WTC11 (cell line): ENCODE data around the gene ZNF827. TPM values are rescaled to one million over a fixed set of nuclear protein-coding genes. Genes with fewer than 3 reads are reported as not detected.

Experiments used
- ATAC-seq: fragments of 200-7000 bp; cut with Tn5 transposase; 2 replicates; pipeline ENCODE4 v1.10.0; 2021; ENCODE audit warnings: mild to moderate bottlenecking, moderate library complexity
- CTCF ChIA-PET: fragments of 300-600 bp; sonication (Branson Sonifier 250); formaldehyde crosslinking; loops from one replicate; lab custom pipeline; 2021; ENCODE audit warnings: antibody characterized with exemption; lab: Charles Lee
- POLR2A ChIA-PET: fragments of 350-600 bp; sonication (Branson Sonifier 250); formaldehyde crosslinking; loops from one replicate; lab custom pipeline; 2021; ENCODE audit warnings: antibody characterized with exemption; lab: Charles Lee
- DNase-seq: peaks from one replicate; pipeline ENCODE4 v3.0.0; 2021; ENCODE audit warnings: low spot score
- H3K27ac Mint-ChIP-seq: 2 replicates; pipeline ENCODE4 v1.8.0; 2021; ENCODE audit warnings: mixed read lengths
- H3K27me3 Mint-ChIP-seq: 2 replicates; pipeline ENCODE4 v1.8.0; 2021; ENCODE audit warnings: low read depth, mild to moderate bottlenecking, moderate library complexity, mixed read lengths
- H3K36me3 Mint-ChIP-seq: 2 replicates; pipeline ENCODE4 v1.8.0; 2021; ENCODE audit warnings: mixed read lengths
- H3K4me1 Mint-ChIP-seq: 2 replicates; pipeline ENCODE4 v1.8.0; 2022; ENCODE audit warnings: mixed read lengths
- H3K4me3 Mint-ChIP-seq: 2 replicates; pipeline ENCODE4 v1.8.0; 2021; ENCODE audit warnings: mild to moderate bottlenecking, moderate library complexity, mixed read lengths
- H3K9me3 Mint-ChIP-seq: 2 replicates; pipeline ENCODE4 v1.8.0; 2021; ENCODE audit warnings: mixed read lengths
- ATF1 ChIP-seq: sonication (generic); formaldehyde crosslinking; IDR thresholded peaks from 2 replicates; pipeline ENCODE4 v1.8.1; 2023; ENCODE audit warnings: mild to moderate bottlenecking, moderate library complexity, missing genetic modification reagents
- CBFB ChIP-seq: sonication (generic); formaldehyde crosslinking; IDR thresholded peaks from 2 replicates; pipeline ENCODE4 v1.8.1; 2022; ENCODE audit warnings: mild to moderate bottlenecking, low read depth, missing genetic modification reagents
- CREM ChIP-seq: sonication (generic); formaldehyde crosslinking; IDR thresholded peaks from 2 replicates; pipeline ENCODE4 v1.8.1; 2022; ENCODE audit warnings: mild to moderate bottlenecking, missing genetic modification reagents, moderate library complexity
- ESRRA ChIP-seq: sonication (generic); formaldehyde crosslinking; IDR thresholded peaks from 2 replicates; pipeline ENCODE4 v1.8.1; 2022; ENCODE audit warnings: mild to moderate bottlenecking, missing genetic modification reagents, borderline replicate concordance
- FOXJ3 ChIP-seq: sonication (generic); formaldehyde crosslinking; IDR thresholded peaks from 2 replicates; pipeline ENCODE4 v1.9.0; 2021; ENCODE audit warnings: missing genetic modification reagents, mild to moderate bottlenecking, borderline replicate concordance
- FOXK1 ChIP-seq: sonication (generic); formaldehyde crosslinking; IDR thresholded peaks from 2 replicates; pipeline ENCODE4 v1.8.0; 2022; ENCODE audit warnings: mild to moderate bottlenecking, moderate library complexity, missing genetic modification reagents
- JUN ChIP-seq: sonication (generic); formaldehyde crosslinking; IDR thresholded peaks from 2 replicates; pipeline ENCODE4 v1.8.0; 2023; ENCODE audit warnings: mild to moderate bottlenecking, missing genetic modification reagents
- RORB ChIP-seq: fragments of 250-450 bp; sonication (Bioruptor Pico); IDR thresholded peaks from 2 replicates; pipeline ENCODE4 v1.9.0; 2021; ENCODE audit warnings: mild to moderate bottlenecking
- SOX15 ChIP-seq: fragments of 250-450 bp; sonication (Bioruptor Pico); IDR thresholded peaks from 2 replicates; pipeline ENCODE4 v1.9.0; 2021; ENCODE audit warnings: mild to moderate bottlenecking
- SP1 ChIP-seq: sonication (generic); formaldehyde crosslinking; conservative IDR thresholded peaks from 2 replicates; pipeline ENCODE4 v1.8.1; 2022; ENCODE audit warnings: missing genetic modification reagents
- TP53 ChIP-seq: sonication (generic); formaldehyde crosslinking; IDR thresholded peaks from 2 replicates; pipeline ENCODE4 v1.8.1; 2023; ENCODE audit warnings: mild to moderate bottlenecking, missing genetic modification reagents
- ZNF671 ChIP-seq: fragments of 250-450 bp; sonication (Bioruptor Pico); IDR thresholded peaks from 2 replicates; pipeline ENCODE4 v1.8.0; 2021; ENCODE audit warnings: mild to moderate bottlenecking
- total RNA-seq: library from RNA; stranded (reverse); gene quantifications from 3 replicates; pipeline ENCODE4 v1.2.3, GENCODE V29; 2021
- TF ChIP-seq, protein P1 (sequence below): fragments of 250-450 bp; sonication (Bioruptor Pico); IDR thresholded peaks from 2 replicates; pipeline ENCODE4 v1.9.0; 2021; ENCODE audit warnings: mild to moderate bottlenecking, borderline replicate concordance
- TF ChIP-seq, protein P2 (sequence below): fragments of 250-450 bp; sonication (Bioruptor Pico); IDR thresholded peaks from 2 replicates; pipeline ENCODE4 v2.1.2; 2022; ENCODE audit warnings: mild to moderate bottlenecking, moderate library complexity
- TF ChIP-seq, protein P3 (sequence below): sonication (generic); formaldehyde crosslinking; IDR thresholded peaks from 2 replicates; pipeline ENCODE4 v1.8.0; 2023; ENCODE audit warnings: mild to moderate bottlenecking, missing genetic modification reagents
- TF ChIP-seq, protein P4 (sequence below): fragments of 250-450 bp; sonication (Bioruptor Pico); conservative IDR thresholded peaks from 2 replicates; pipeline ENCODE4 v1.9.0; 2021; ENCODE audit warnings: mild to moderate bottlenecking
- TF ChIP-seq, protein P5 (sequence below): sonication (generic); formaldehyde crosslinking; IDR thresholded peaks from 2 replicates; pipeline ENCODE4 v1.8.1; 2022; ENCODE audit warnings: missing genetic modification reagents, borderline replicate concordance
- TF ChIP-seq, protein P6 (sequence below): sonication (generic); formaldehyde crosslinking; IDR thresholded peaks from 2 replicates; pipeline ENCODE4 v1.8.0; 2022; ENCODE audit warnings: mild to moderate bottlenecking, missing genetic modification reagents
- TF ChIP-seq, protein P7 (sequence below): sonication (generic); formaldehyde crosslinking; IDR thresholded peaks from 2 replicates; pipeline ENCODE4 v1.8.1; 2022; ENCODE audit warnings: mild to moderate bottlenecking, missing genetic modification reagents, moderate library complexity, borderline replicate concordance

ZNF827 gene
- total RNA-seq, 1 experiment from 2014 or later, result 25.6 TPM

DNA sequence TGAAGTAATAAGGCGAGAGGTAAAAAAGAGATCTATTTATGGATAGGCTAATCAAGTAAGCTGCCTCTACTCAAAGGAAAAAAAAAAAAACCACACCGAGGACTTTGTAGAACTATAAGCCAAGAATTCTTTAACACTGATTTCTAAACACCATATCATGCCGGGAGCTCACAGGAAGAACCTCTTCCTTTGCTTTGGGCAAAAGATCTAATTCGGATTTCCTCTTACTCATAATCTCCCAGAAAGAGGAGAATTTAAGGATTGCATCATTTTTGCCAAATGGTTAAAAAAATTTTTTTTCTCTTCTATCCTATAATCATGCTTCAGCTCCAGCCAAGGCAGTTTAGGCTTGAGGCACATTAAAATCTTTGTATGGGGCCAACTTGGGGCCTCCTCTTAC lies 95.5 kb downstream of the ZNF827 start (continued):
- TF ChIP-seq, protein P1, sequence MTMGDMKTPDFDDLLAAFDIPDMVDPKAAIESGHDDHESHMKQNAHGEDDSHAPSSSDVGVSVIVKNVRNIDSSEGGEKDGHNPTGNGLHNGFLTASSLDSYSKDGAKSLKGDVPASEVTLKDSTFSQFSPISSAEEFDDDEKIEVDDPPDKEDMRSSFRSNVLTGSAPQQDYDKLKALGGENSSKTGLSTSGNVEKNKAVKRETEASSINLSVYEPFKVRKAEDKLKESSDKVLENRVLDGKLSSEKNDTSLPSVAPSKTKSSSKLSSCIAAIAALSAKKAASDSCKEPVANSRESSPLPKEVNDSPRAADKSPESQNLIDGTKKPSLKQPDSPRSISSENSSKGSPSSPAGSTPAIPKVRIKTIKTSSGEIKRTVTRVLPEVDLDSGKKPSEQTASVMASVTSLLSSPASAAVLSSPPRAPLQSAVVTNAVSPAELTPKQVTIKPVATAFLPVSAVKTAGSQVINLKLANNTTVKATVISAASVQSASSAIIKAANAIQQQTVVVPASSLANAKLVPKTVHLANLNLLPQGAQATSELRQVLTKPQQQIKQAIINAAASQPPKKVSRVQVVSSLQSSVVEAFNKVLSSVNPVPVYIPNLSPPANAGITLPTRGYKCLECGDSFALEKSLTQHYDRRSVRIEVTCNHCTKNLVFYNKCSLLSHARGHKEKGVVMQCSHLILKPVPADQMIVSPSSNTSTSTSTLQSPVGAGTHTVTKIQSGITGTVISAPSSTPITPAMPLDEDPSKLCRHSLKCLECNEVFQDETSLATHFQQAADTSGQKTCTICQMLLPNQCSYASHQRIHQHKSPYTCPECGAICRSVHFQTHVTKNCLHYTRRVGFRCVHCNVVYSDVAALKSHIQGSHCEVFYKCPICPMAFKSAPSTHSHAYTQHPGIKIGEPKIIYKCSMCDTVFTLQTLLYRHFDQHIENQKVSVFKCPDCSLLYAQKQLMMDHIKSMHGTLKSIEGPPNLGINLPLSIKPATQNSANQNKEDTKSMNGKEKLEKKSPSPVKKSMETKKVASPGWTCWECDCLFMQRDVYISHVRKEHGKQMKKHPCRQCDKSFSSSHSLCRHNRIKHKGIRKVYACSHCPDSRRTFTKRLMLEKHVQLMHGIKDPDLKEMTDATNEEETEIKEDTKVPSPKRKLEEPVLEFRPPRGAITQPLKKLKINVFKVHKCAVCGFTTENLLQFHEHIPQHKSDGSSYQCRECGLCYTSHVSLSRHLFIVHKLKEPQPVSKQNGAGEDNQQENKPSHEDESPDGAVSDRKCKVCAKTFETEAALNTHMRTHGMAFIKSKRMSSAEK (CRISPR knock-in tag), result no peak
- TF ChIP-seq ATF1 (CRISPR knock-in tag), result no peak
- TF ChIP-seq, protein P2, sequence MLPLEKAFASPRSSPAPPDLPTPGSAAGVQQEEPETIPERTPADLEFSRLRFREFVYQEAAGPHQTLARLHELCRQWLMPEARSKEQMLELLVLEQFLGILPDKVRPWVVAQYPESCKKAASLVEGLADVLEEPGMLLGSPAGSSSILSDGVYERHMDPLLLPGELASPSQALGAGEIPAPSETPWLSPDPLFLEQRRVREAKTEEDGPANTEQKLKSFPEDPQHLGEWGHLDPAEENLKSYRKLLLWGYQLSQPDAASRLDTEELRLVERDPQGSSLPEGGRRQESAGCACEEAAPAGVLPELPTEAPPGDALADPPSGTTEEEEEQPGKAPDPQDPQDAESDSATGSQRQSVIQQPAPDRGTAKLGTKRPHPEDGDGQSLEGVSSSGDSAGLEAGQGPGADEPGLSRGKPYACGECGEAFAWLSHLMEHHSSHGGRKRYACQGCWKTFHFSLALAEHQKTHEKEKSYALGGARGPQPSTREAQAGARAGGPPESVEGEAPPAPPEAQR (CRISPR knock-in tag), result no peak

DNA sequence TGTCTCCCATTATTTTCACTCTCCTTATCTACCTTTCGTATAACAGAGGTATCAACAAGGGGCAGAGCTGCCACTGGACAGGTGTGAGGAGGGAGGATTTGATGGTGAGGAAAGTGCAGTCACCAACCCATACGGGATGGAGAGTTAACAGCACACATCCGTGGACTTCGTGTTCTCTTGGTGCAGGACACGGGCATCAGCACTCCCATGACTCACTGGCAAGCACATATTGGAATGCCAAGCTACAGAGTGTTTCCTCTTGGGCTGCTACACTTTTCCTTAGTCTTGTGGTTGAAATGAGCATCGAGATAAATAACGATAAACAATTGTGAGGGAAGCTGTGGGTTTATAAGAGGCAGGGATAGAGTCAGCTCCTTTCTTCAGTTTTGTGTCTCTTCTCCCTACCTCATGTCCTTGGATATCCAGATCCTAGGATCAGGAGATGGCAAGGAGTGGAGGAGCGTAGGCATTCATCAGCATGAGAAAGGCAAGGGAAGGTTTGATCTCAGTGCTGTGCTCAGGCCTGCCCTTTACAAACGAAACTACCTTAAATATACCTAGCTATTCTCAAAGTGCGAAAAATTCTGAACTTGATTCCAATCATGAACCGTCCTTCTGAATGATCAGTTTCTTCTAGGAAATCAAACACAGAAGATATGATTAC lies 96.3 kb downstream of the ZNF827 start:
- Mint-ChIP-seq H3K4me3 (no peak overlapping the region), H3K36me3 (peaks cover 58% of the 10 kb centered on the region), H3K27ac (peak overlapping the region; percentile 93), H3K9me3 (no peaks in the 10 kb centered on the region), H3K4me1 (peaks cover 68% of the 10 kb centered on the region), H3K27me3 (no peaks in the 10 kb centered on the region)
- no peak for DNase-seq
- peak; percentile 75 for ATAC-seq
- no peak for TF ChIP-seq FOXJ3
- TF ChIP-seq CBFB, result no peak
- no peak for TF ChIP-seq CREM
- TF ChIP-seq, protein P3, sequence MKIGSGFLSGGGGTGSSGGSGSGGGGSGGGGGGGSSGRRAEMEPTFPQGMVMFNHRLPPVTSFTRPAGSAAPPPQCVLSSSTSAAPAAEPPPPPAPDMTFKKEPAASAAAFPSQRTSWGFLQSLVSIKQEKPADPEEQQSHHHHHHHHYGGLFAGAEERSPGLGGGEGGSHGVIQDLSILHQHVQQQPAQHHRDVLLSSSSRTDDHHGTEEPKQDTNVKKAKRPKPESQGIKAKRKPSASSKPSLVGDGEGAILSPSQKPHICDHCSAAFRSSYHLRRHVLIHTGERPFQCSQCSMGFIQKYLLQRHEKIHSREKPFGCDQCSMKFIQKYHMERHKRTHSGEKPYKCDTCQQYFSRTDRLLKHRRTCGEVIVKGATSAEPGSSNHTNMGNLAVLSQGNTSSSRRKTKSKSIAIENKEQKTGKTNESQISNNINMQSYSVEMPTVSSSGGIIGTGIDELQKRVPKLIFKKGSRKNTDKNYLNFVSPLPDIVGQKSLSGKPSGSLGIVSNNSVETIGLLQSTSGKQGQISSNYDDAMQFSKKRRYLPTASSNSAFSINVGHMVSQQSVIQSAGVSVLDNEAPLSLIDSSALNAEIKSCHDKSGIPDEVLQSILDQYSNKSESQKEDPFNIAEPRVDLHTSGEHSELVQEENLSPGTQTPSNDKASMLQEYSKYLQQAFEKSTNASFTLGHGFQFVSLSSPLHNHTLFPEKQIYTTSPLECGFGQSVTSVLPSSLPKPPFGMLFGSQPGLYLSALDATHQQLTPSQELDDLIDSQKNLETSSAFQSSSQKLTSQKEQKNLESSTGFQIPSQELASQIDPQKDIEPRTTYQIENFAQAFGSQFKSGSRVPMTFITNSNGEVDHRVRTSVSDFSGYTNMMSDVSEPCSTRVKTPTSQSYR (CRISPR knock-in tag), result no peak
- TF ChIP-seq SP1 (CRISPR knock-in tag), result no peak
- TF ChIP-seq SOX15, result no peak
- TF ChIP-seq, protein P4, sequence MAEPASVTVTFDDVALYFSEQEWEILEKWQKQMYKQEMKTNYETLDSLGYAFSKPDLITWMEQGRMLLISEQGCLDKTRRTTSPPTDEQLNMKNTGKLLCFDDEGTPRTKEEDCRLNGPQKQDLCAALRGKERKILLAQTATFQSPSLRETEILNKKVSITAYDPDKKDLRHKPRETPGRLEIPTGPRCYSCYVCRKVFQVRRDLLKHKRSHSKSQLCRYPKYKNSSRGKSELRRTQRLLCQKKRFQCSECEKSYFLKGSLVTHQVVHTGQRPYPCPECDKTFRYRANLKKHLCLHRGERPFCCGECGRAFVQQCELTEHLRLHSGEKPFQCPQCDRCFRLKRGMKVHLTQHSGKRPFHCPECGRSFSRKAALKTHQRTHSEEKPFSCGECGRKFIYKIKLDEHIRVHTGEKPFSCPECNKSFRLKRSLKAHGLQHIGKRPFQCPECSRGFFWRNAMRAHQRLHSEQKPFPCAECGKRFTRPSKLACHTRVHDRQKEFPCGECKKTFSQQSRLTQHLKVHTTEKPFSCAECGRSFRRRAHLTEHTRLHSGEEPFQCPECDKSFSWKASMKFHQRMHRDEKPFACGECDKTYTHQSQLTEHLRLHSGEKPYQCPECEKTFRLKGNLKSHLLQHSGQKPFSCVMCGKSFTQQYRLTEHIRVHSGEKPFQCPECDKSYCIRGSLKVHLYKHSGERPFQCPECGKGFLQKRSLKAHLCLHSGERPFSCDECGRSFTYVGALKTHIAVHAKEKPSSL (CRISPR knock-in tag), result no peak
- TF ChIP-seq FOXK1 (CRISPR knock-in tag), result no peak
- TF ChIP-seq, protein P2 (CRISPR knock-in tag), result no peak
- no peak for TF ChIP-seq TP53 (CRISPR knock-in tag)
- no peak for TF ChIP-seq RORB (CRISPR knock-in tag)
- TF ChIP-seq ESRRA, result no peak
- no peak for TF ChIP-seq JUN (CRISPR knock-in tag)
- TF ChIP-seq, protein P5, sequence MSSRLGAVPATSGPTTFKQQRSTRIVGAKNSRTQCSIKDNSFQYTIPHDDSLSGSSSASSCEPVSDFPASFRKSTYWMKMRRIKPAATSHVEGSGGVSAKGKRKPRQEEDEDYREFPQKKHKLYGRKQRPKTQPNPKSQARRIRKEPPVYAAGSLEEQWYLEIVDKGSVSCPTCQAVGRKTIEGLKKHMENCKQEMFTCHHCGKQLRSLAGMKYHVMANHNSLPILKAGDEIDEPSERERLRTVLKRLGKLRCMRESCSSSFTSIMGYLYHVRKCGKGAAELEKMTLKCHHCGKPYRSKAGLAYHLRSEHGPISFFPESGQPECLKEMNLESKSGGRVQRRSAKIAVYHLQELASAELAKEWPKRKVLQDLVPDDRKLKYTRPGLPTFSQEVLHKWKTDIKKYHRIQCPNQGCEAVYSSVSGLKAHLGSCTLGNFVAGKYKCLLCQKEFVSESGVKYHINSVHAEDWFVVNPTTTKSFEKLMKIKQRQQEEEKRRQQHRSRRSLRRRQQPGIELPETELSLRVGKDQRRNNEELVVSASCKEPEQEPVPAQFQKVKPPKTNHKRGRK (CRISPR knock-in tag), result no peak
- TF ChIP-seq, protein P6, sequence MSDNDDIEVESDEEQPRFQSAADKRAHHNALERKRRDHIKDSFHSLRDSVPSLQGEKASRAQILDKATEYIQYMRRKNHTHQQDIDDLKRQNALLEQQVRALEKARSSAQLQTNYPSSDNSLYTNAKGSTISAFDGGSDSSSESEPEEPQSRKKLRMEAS (CRISPR knock-in tag), result no peak
- TF ChIP-seq ZNF671 (CRISPR knock-in tag), result no peak
- TF ChIP-seq, protein P7, sequence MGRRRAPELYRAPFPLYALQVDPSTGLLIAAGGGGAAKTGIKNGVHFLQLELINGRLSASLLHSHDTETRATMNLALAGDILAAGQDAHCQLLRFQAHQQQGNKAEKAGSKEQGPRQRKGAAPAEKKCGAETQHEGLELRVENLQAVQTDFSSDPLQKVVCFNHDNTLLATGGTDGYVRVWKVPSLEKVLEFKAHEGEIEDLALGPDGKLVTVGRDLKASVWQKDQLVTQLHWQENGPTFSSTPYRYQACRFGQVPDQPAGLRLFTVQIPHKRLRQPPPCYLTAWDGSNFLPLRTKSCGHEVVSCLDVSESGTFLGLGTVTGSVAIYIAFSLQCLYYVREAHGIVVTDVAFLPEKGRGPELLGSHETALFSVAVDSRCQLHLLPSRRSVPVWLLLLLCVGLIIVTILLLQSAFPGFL (CRISPR knock-in tag), result no peak
- CTCF ChIA-PET, result no interaction called here
- POLR2A ChIA-PET, result no interaction called here
